Stimulated activated CD4-positive, alpha-beta T cell treated with anti-CD3 and anti-CD28 coated beads, Interleukin-1b, Interleukin-23, amount 100 ng/mL, for 4 hours (primary cell): ENCODE measurements around the gene ABL1.

Experiments used
- DNase-seq, 2 donors: peaks; one replicate each; pipeline ENCODE4 v3.0.0-alpha.2; 2020; ENCODE audit warnings: low read depth in 2 of 2

The ABL1 gene

GRCh38 chr9:130849356-130849755 lies 14.3 kb downstream of the ABL1 start:
- no peak for DNase-seq

- no peak for DNase-seq
These were observed 17.7 kb downstream of the ABL1 start for GRCh38 chr9:130852801-130853200.

- no peak for DNase-seq
These were observed 19.0 kb downstream of the ABL1 start for GRCh38 chr9:130854092-130854491.

GRCh38 chr9:130854835-130855234 lies 19.8 kb downstream of the ABL1 start:
- DNase-seq, result no peak

GRCh38 chr9:130856474-130856873 lies 21.4 kb downstream of the ABL1 start:
- no peak for DNase-seq

GRCh38 chr9:130857864-130858738 lies 23.0 kb downstream of the ABL1 start:
- DNase-seq, result no peak

GRCh38 chr9:130858739-130859705 lies 24.0 kb downstream of the ABL1 start:
- no peak for DNase-seq

- DNase-seq, result no peak
These were observed 25.6 kb downstream of the ABL1 start for GRCh38 chr9:130860458-130861316.

- no peak for DNase-seq
These were observed 26.5 kb downstream of the ABL1 start for GRCh38 chr9:130861372-130862180.

GRCh38 chr9:130862217-130862616 lies 27.2 kb downstream of the ABL1 start:
- no peak for DNase-seq

- DNase-seq, result no peak
These were observed 27.7 kb downstream of the ABL1 start for GRCh38 chr9:130862747-130863146.

- no peak for DNase-seq
These were observed 29.5 kb downstream of the ABL1 start for GRCh38 chr9:130864541-130864940.

GRCh38 chr9:130865921-130866320 lies 30.9 kb downstream of the ABL1 start:
- no peak for DNase-seq

- DNase-seq, result peak; percentile 28 to 37
These were observed 31.5 kb downstream of the ABL1 start for GRCh38 chr9:130866474-130866965.

GRCh38 chr9:130867556-130867955 lies 32.5 kb downstream of the ABL1 start:
- DNase-seq, result no peak

GRCh38 chr9:130868230-130868629 lies 33.2 kb downstream of the ABL1 start:
- DNase-seq, result no peak

GRCh38 chr9:130869250-130869649 lies 34.2 kb downstream of the ABL1 start:
- no peak for DNase-seq

GRCh38 chr9:130870491-130871381 lies 35.7 kb downstream of the ABL1 start:
- no peak for DNase-seq

GRCh38 chr9:130871395-130872062 lies 36.5 kb downstream of the ABL1 start:
- no peak for DNase-seq
